8988T (cell line): ENCODE results near the gene TASP1.
A peak's percentile ranks its signal among the peaks of the same experiment; 100 is the strongest.
"Not testable (repeated sequence)": the region's sequence is repeated elsewhere in the genome, so short reads cannot be mapped to it uniquely, and the experiment has no call there.

Experiments used
- DNase-seq: peaks from one replicate; pipeline ENCODE4 v3.0.0; 2011

The TASP1 gene, protein sequence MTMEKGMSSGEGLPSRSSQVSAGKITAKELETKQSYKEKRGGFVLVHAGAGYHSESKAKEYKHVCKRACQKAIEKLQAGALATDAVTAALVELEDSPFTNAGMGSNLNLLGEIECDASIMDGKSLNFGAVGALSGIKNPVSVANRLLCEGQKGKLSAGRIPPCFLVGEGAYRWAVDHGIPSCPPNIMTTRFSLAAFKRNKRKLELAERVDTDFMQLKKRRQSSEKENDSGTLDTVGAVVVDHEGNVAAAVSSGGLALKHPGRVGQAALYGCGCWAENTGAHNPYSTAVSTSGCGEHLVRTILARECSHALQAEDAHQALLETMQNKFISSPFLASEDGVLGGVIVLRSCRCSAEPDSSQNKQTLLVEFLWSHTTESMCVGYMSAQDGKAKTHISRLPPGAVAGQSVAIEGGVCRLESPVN

DNA sequence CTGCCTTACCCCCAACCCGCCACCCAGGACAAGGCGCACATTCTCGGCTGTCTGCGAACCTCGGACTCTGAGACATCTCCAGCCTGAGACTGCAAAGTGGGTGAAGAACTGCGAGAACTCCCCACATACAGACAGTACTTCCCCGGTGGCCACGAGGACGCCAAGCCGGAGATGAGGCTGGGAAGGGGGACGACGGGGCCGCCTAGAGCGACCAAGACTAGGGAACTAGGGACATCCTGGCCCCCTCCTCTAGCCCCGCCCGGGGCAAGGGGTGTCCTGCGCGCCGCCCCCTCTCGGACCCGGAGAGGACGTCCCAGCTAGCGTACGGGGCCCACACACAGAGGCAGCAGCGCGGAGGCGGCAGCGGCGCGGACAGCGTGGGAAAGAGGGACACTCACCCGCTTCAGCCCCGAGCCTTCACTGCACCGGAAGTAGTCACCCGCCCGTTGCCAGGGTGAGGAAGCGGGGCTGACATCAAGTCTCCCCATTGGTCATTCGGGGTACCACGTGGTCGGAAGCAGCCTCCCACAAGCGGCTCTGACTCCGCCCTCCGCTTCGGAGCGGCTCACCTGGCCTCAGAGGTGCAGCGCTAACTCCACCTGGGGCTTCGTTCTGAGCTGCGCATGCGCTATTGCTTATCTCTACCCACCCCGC is at the start of gene TASP1:
TSS of gene TASP1 (minus strand) at position 437 of the 654 bp plus-strand sequence. CDS start 8,854 bp downstream, outside the sequence.
- peak; percentile 65 for DNase-seq

GRCh38 chr20:13687815-13688214 is 49.1 kb upstream of the TASP1 start:
- no peak for DNase-seq

GRCh38 chr20:13685623-13686022 is 46.9 kb upstream of the TASP1 start:
- no peak for DNase-seq

DNA sequence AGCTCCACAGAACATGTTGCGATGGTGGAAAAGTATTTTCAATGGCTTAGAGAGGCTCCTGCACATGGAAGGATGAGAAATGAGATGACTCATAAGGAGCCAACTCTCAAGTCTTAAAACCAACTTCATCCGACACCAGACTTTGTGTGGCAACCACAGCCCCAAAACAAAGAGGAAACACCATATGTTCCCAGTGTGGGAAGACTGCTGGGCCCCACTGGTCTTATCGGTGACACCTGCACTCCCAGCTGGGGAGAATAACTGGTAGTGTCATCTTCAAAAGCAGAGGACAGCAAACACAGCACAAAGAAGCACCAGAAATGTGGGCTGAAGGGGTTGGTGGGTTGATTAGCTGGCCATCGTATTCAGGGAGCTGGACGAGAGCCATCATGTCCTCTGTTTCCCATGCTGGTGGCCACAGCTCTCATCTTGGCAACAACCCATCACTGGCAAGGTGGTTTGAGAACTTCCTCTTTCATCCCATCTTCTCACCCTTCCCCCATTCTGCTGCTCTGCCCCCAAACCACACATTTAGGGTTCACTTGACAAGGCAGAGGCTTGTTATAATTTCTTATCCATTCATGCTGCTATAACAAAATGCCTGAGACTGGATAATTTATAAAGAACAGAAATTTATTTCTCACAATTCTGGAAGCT is 46.0 kb upstream of the TASP1 start:
- DNase-seq, result no peak

DNA sequence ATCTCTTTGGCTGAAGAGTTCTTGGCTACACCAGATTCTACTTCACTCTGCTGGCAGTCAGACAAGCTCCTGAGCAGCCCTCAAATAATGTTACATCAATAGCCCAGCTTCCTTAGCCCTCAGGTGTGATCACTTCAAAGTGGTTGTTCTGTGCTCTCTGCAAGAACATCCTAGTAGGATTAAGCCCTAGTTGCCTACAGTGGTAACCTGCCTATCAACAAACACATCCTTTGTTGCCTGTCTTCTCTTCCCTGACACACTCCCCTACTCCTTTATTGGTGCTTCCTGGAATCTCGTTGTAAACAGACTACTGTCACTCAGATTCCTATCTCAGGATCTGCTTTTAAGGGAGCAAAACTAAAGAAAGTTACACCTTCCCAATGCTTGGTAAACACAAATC is 45.1 kb upstream of the TASP1 start:
- DNase-seq, result no peak

- DNase-seq, result no peak
Measured at GRCh38 chr20:13681248-13682125, 42.8 kb upstream of the TASP1 start.

- DNase-seq, result no peak
Measured at GRCh38 chr20:13678944-13679343, 40.2 kb upstream of the TASP1 start.

GRCh38 chr20:13677241-13677640 is 38.5 kb upstream of the TASP1 start:
- no peak for DNase-seq

- DNase-seq, result no peak
Measured at GRCh38 chr20:13676682-13677081, 38.0 kb upstream of the TASP1 start.

DNA sequence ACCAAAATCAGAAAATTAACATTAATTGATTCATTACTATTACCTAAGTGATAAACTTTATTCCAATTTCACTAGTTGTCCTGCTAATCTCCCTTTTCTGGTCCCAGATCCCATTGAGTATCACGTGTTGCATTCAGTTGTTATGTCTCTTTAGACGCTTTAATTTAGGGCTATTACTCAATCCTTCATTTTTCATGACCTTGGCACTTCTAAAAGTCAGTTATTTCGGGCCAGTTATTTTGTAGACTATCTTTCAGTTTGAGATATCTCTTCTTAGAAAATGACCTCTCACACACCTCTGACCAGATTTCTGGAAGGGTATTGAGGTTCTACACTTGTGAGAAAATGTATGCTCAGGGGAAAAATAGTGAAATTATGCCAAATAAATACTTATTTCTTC is 34.0 kb upstream of the TASP1 start:
- no peak for DNase-seq

DNA sequence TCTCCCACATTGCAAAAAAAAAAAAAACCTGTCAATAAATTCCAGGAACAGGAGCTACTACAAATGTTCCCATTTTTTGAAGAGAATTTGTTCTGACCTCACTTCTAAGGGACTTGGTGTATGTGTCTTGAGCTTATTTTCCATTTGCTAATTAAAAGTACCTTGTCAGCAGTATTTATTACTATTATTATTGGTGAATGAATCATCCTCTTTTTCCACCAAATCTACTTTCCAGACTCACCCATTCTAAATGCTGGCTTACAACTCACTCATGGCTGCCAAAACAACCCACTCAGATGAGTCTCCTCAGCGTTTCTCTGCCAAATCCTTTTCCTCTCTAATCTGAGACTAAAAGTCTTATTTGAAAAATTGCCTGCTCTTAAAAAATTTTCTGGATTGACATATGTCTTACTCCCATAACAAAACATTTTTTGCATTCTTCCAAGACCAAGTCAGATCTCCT is 33.2 kb upstream of the TASP1 start:
- DNase-seq, result no peak

DNA sequence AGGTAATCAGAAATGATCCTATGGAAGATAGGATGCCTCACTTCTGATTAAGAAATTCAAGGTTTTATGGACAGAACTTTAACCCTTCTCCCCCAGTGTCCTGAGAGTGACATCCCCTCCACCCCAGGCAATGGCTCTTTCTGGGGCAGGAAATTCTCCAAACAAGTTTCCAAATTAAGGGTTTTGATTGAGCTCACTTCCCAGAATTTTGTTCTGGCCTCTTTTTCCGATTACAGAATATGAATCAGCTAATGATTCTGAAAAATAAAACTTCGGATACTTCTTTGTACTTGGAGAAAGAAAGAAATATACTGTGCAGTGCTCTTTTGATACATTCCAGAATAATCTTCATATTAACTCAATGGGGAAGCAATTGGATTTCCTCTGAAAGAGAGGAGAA is 32.8 kb upstream of the TASP1 start:
- DNase-seq, result no peak

DNA sequence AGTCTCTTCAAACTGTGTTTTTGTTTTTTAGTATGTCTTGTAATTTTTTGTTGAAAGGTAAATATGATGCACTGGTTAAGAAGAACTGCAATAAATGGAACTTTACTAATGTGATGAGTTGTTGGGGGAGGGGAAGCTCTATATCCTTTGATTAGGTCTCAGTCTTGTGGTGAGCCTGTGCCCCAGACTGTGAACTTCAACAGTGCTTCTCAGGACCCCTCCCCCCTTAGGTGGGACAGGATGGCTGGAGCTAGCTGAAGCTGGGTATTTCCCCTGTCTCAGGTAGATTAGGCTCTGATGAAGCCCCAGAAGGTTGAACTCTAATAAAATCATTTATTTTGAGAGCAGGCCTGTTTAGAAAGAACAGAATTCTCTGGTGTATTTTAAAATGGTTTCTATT is 31.4 kb upstream of the TASP1 start:
- no peak for DNase-seq

- no peak for DNase-seq
Measured at GRCh38 chr20:13665709-13666395, 27.1 kb upstream of the TASP1 start.

- DNase-seq, result no peak
Measured at GRCh38 chr20:13661070-13661685, 22.4 kb upstream of the TASP1 start.

DNA sequence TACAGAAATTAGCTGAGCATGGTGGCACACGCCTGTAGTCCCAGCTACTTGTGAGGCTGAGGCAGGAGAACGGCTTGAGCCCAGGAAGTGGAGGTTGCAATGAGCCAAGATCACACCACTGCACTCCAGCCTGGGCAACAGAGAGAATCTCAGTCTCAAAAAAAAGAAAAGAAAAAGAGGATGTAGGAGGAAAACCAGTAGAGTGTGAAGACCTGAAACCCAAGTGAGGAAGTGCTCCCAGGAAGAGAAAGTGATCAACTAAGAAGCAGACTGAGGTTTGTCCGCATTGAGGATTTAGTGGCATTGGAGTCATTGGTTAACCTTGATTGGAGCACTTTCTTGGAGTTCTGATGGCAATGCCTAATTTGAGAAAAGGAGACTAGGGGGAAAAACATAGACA is 20.6 kb upstream of the TASP1 start:
- no peak for DNase-seq

- DNase-seq, result not testable (repeated sequence)
Measured at GRCh38 chr20:13658060-13658459, 19.3 kb upstream of the TASP1 start.

GRCh38 chr20:13656721-13657368 is 18.1 kb upstream of the TASP1 start:
- DNase-seq, result no peak

GRCh38 chr20:13654463-13655023 is 15.8 kb upstream of the TASP1 start:
- DNase-seq, result no peak

DNA sequence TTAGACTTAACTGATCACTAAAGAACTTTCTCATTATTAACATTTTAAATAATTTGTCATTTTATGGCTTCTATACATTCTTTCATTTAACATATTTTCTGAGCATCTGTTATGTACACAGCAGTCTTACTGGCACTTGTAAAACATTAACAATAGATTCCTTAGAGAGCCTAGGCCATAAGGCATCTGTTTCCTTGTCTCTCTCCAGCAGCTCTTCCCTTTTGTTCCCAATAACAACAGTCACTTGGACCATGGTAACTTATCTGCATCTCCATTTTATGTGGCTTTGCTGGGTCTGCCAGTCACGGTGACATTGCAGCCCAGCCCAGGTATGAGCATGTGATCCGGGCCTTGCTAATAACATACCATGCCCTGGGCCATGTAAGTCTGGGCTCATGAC is 11.7 kb upstream of the TASP1 start:
- no peak for DNase-seq
